Chondrocyte (in vitro differentiated cells): ENCODE results near the gene ARSK. TPM values are rescaled to one million over a fixed set of nuclear protein-coding genes. Genes with fewer than 3 reads are reported as not detected.

Source experiments
- DNase-seq: peaks from one replicate; pipeline ENCODE4 v3.0.0; 2021; ENCODE audit warnings: mixed read lengths, low spot score
- H3K27ac Mint-ChIP-seq: one replicate; pipeline ENCODE4 v1.8.0; 2021; ENCODE audit warnings: mild to moderate bottlenecking, moderate library complexity, mixed read lengths; ENCODE audit not compliant: unreplicated experiment
- H3K27me3 Mint-ChIP-seq: 2 replicates; pipeline ENCODE4 v1.8.0; 2021; ENCODE audit warnings: low read depth, mixed read lengths
- H3K36me3 Mint-ChIP-seq: 2 replicates; pipeline ENCODE4 v1.8.0; 2021; ENCODE audit warnings: low read depth, mixed read lengths
- H3K4me1 Mint-ChIP-seq: 2 replicates; pipeline ENCODE4 v1.8.0; 2021; ENCODE audit warnings: low read depth, mild to moderate bottlenecking, mixed read lengths
- H3K4me3 Mint-ChIP-seq: one replicate; pipeline ENCODE4 v1.8.0; 2021; ENCODE audit warnings: mild to moderate bottlenecking, moderate library complexity, mixed read lengths; ENCODE audit not compliant: unreplicated experiment
- H3K9me3 Mint-ChIP-seq: 2 replicates; pipeline ENCODE4 v1.8.0; 2021; ENCODE audit warnings: low read depth, mixed read lengths
- CTCF ChIP-seq: fragments of 200-600 bp; sonication (generic); IDR thresholded peaks from 2 replicates; pipeline ENCODE4 v1.5.0; 2021; ENCODE audit warnings: antibody characterized with exemption, mild to moderate bottlenecking, moderate library complexity
- total RNA-seq: library from RNA; stranded (reverse); gene quantifications from 3 replicates; pipeline ENCODE4 v1.2.1, GENCODE V29; 2021

The ARSK gene
- total RNA-seq, 1 donor from 2014 or later: 10.0 TPM

DNA sequence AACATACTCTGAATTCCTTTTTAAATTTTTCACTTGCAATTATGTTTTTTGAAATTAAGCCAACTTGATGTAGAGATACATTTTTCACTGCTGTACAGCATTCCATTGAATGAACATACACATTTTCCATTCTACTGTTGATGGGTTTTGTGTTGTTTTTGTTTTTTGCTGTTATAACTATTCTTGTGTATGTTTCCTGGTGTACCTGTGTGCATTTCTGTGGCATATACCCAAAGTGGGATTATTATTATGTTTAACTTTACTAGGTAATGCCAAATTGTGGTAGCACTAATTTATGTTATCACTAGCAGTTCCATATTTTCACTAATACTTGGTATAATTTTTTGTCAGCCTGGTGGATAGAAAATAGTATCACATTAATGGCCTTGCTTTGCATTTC is 94.4 kb downstream of the ARSK start:
- no peak overlapping the region for H3K4me3 Mint-ChIP-seq
- no peak for DNase-seq
- no peak for TF ChIP-seq CTCF
- H3K36me3 Mint-ChIP-seq: no peaks in the 10 kb centered on the region
- H3K27ac Mint-ChIP-seq: no peak overlapping the region
- H3K27me3 Mint-ChIP-seq: no peaks in the 10 kb centered on the region
- peaks cover 16% of the 10 kb centered on the region for H3K4me1 Mint-ChIP-seq
- H3K9me3 Mint-ChIP-seq: no peaks in the 10 kb centered on the region

DNA sequence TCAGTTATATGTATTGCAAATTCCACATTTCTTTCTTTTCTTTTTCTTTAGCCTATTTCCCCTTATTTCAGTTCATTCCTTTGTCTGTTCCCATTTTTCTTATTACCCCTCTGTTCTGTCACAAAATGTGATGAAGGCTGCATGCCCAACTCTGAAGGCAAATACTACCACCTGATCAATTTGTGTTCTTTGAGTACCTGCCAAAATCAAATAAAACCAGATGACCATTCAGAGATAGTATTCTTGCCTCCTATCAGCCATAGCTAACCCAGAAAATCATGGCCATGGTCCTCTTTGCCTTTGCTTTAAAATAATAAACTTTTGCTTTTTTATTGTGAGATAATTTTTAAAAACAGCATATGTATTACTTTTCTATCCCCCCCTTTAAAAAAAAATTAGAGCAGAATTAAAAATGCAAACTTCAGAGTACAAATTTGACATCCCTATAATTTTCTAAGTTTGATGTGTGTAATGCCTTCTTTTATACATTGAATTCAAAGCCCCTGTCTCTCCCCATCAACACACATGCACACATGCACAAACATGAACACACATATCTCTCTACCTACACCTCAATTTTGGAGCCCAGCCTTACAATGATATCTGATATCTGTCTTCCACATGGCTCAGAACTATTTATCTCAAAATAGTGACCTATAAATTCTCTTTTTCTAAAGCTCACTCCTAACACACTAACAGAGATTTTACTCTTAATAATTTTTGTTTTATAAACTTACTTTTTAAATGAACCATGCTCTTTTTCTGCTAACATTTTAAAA is 95.1 kb downstream of the ARSK start:
- Mint-ChIP-seq H3K27me3 (no peaks in the 10 kb centered on the region), H3K36me3 (no peaks in the 10 kb centered on the region), H3K4me1 (peaks cover 14% of the 10 kb centered on the region), H3K9me3 (no peaks in the 10 kb centered on the region), H3K4me3 (no peak overlapping the region), H3K27ac (no peak overlapping the region)
- no peak for DNase-seq
- TF ChIP-seq CTCF: no peak

DNA sequence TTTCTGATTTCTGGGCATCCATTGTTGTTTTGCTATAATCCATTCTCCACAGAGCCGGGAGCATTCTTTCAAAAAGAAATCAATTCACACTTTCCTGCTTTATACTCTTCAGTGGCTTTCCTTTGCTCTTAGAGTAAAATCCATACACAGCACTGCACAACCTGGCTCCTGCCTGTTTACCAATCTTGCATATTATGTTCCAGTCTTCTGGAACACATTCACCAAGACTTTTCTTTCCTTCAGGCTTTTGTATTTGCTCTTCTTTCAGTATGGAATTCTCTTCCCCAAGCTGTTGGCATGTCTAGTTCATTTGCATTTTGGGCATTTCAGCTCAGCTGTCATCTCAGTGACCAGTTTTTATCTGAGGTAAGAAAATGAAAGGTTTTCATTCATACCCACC is 97.9 kb downstream of the ARSK start:
- no peaks in the 10 kb centered on the region for H3K36me3 Mint-ChIP-seq
- H3K9me3 Mint-ChIP-seq: no peaks in the 10 kb centered on the region
- no peak for DNase-seq
- no peak overlapping the region for H3K4me3 Mint-ChIP-seq
- no peak for TF ChIP-seq CTCF
- no peak overlapping the region for H3K27ac Mint-ChIP-seq
- no peaks in the 10 kb centered on the region for H3K27me3 Mint-ChIP-seq
- peaks cover 7% of the 10 kb centered on the region for H3K4me1 Mint-ChIP-seq

DNA sequence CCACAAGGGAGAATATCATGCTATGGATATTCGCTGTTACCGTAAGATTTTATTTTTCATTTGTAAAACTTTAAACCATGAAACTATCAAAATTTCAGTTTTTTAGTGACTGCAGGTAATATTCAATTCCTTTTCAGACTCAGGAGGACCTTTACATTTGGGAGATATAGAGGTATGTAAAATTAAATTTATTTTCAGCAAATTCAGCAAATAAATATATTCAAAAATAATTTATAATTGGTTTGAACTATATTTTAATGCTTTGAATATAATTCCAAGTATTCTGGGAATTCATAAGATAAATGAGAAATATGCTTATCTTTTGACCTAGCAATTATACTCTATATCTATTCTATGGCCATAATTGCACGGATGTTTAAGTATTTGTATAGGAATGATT is 99.3 kb downstream of the ARSK start:
- no peak overlapping the region for H3K4me3 Mint-ChIP-seq
- H3K27ac Mint-ChIP-seq: no peak overlapping the region
- H3K27me3 Mint-ChIP-seq: no peaks in the 10 kb centered on the region
- peaks cover 2% of the 10 kb centered on the region for H3K4me1 Mint-ChIP-seq
- TF ChIP-seq CTCF: no peak
- no peaks in the 10 kb centered on the region for H3K9me3 Mint-ChIP-seq
- DNase-seq: no peak
- H3K36me3 Mint-ChIP-seq: no peaks in the 10 kb centered on the region

Other genes with a start within 250 kb of the ARSK start
- gene FAM81B, start 163.7 kb upstream of the ARSK start, total RNA-seq: not detected in 3 replicates
- 114 to 132 TPM (median 116 TPM) in 3 replicates for gene SKIC3, start 124 bp upstream of the ARSK start, total RNA-seq
- gene GPR150, start 65.0 kb downstream of the ARSK start, total RNA-seq: 0.33 to 0.42 TPM in 2 of 3 replicates, not detected in the other
- gene RFESD, start 91.7 kb downstream of the ARSK start, total RNA-seq: 0.97 to 1.9 TPM (median 1.7 TPM) in 3 replicates
- gene SPATA9, start 127.9 kb downstream of the ARSK start, total RNA-seq: 0.67 to 1.7 TPM (median 1.1 TPM) in 3 replicates
- gene RHOBTB3, start 176.2 kb downstream of the ARSK start, total RNA-seq: 67.1 to 75.4 TPM (median 75.2 TPM) in 3 replicates